Peyer's patch (tissue), 4 donors: Measurements from ENCODE around the gene PBX1.

Experiments
- CTCF ChIP-seq, 6 experiments: fragments of 450-650 bp in 4 of 6; fragments of 200-600 bp in 2 of 6; sonication (generic) in 1 of 6; IDR thresholded peaks; one replicate each; pipeline ENCODE4 v1.5.1; 2017 to 2019; ENCODE audit warnings: antibody characterized with exemption in 6 of 6, mild to moderate bottlenecking in 3 of 6, moderate library complexity in 1 of 6
- POLR2A ChIP-seq, 2 donors: fragments of 450-650 bp; IDR thresholded peaks; one replicate each; pipeline ENCODE4 v1.5.1; 2017; ENCODE audit warnings: antibody characterized with exemption in 2 of 2, mild to moderate bottlenecking in 2 of 2, moderate library complexity in 2 of 2

DNA sequence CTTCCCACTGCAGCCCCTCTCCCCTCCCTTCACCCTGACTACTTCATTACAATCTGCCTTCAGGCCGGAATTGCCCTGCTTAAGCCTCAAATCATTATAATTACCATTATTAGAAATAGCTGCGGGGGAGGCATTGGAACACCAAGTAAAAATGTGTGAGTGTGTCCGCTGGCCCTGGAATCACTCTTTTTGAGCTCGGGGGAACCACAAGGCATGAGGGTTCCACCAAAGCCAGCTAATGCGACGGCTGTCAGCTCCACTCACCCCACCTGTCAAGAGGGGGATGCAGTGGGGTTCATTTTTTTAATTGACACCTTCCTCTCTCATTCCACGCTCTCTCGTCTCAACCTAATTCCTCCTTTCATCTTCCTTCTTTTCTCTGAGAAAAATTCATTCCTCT is 177.2 kb downstream of the PBX1 start:
- TF ChIP-seq CTCF (IDR thresholded peaks at IDR 0.05) (no peak), POLR2A (IDR thresholded peaks at IDR 0.05) (no peak)
